HUDEP-2 (cell line): ENCODE results near the gene RNU6-9.

ENCODE experiments used
- DNase-seq, 76 experiments: peaks; one replicate each; lab custom pipeline; 2025; ENCODE audit not compliant: unreplicated experiment in 76 of 76; lab: John Stamatoyannopoulos, UW

Gene RNU6-9

DNA sequence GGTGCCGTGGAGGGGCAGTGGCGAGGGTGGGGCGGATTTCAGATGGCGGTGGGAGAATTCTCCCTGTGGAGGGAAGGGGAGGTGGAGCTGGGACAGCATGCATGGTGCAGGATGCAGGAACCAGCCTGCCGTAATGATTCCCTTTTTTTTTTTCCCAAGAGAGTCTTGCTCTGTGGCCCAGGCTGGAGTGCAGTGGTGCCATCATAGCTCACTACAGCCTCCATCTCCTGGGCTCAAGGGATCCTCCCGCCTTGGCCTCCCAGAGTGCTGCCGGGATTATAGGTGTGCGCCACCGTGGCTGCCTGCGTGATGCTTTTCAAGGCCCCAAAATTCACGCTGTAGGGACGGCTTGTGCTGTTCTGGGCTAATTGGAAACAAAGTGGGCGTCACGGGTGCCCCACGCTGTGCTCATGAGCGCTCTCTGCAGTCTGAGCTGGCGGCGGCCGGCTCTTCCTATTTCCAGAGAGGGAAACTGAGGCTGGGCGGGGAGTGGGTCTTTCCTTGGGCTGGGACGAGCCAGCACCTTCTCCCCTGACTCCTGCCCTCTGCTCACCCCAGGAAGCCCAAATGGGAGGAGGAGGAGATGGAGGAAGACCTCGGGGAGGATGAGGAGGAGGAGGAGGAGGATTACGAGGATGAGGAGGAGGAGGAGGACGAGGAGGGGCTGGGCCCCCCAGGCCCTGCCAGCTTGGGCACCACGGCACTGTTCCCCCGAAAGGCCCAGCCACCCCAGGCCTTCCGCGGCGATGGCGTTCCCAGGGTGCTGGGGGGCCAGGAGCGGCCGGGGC lies 38.8 kb downstream of the RNU6-9 start:
- no peak for DNase-seq

DNA sequence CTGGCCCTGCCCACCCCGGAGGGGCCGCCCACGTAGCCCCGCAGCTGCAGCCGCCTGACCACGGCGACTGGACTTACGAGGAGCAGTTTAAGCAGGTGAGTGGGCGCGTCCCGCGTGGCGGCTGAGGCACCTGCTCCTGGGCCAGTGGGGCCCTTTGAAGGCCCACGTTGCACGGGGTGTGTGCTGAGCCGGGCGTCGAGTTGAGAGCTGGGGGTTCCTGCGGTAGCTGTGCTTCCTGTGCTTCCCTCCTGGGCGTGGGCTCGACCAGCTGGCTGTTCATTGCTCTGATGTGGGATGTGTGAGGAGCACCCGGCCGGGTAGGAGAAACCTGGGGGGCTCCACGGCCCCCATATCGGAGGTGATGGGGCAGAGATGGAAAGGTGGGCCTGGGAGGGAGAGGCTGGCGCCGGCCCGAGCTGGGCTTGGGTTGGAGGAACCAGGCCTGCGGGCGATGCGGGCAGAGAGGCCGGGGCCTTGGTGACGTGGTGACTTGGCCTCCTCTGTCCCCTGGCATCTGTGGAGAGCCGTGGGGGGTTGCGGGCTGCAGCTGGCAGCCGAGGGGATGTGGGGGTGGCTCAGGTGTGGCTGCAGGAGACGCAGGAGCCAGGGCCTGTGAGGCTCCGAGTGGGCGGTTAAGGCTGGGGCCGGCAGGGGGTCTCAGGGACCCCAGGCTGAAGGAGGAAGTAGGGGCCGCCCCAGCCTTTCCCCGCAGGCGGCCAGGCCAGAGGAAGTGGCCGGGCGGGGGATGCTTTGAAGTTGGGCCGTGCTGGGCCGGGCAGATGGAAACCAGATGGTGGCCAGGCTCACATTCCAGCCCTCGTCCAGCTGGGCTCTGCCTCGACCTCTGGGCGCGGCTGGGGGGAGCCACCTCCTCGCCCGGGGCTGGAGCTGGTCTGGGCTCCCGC lies 39.6 kb downstream of the RNU6-9 start:
- no peak for DNase-seq

DNA sequence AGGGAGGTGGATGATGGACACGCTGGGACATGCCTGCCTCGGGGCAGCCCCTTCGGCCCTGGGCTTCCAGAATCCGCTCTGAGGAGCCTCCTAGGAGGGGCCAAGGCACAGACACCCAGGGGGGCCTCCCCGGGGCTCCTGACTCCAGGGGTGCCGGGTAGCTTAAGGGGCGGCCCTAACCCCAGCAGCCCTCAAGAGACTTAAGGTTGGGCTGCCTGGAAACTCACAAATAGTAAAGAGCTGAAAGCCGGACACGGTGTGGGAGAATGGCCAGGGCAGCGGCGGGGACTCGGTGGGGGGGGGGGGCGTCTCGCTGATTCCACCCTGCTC lies 40.2 kb downstream of the RNU6-9 start:
- no peak for DNase-seq

DNA sequence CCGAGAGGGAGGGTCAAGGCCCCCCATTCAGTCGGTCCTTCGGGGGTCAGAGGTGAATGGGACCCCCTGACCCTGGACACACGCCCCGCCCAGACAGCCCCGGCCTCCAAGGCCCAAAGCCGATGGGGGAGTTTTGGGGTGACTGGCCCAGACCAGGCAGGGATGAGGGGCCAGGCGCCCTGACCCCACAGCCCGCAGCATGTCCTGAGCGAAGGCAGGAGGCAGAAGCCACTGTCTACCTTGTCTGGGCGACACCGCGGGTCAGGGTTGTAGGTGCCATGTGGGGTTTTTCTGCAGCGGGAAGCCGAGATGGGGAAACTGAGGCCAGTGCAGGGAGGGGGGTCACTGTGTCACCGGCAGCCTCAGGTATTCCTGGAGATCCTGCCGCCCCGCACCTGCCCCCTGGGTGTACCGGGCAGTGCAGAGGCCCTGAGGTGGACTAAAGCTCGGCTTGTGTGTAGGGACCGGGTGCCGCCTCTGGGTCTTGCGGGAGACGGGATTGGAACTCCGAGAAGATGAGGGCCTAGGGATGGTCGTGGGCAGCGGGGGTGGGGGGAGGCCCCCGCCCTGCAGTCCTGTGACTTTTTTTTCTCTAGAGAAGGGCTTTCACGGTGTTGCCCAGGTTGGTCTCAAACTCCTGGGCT lies 41.0 kb downstream of the RNU6-9 start:
- DNase-seq = no peak

DNA sequence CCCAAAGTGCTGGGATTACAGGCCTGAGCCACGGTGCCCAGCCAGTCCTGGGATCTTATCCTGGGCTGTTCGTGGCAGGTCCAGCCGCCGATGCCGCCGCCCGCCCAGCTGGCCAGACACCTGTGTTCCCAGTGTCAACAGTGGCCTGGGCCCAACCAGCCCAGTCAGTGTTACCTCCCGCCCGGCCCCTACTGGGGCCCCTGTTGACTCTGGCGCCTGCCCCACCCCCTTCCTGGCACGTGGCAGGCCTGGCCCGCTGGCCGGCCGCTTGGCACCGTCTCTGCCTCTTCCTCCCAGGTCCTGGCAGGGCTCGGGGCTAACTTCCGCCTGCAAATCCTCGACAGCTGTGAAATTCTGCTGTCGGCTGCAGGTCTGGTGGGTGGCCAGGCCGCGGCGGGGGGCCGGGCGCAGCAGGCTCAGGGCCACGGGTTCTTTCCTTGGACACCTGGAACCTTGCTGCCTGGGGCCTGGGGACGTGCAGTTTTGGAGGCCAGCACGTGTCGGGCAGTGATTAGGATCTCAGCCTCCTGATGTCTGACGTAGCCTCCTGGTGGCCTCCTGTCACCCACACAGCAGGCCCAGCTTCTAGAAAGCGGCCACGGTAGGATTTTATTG lies 41.7 kb downstream of the RNU6-9 start:
- DNase-seq = peak in 59 of 76 experiments; percentile 24 to 73 (median 54)

DNA sequence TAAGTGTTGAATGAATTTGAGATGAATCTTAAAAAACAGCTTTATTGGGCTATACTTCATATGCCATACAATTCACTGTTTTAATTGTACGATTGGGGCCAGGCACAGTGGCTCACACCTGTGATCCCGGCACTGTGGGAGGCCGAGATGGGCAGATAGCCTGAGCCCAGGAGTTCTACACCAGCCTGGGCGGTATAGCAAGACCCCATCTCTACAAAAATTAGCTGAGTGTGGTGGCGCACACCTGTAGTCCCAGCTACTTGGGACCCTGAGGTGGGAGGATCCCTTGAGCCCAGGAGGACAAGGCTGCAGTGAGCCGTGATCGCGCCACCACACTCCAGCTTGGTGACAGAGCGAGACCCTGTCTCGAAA lies 42.9 kb downstream of the RNU6-9 start:
- no peak for DNase-seq

DNA sequence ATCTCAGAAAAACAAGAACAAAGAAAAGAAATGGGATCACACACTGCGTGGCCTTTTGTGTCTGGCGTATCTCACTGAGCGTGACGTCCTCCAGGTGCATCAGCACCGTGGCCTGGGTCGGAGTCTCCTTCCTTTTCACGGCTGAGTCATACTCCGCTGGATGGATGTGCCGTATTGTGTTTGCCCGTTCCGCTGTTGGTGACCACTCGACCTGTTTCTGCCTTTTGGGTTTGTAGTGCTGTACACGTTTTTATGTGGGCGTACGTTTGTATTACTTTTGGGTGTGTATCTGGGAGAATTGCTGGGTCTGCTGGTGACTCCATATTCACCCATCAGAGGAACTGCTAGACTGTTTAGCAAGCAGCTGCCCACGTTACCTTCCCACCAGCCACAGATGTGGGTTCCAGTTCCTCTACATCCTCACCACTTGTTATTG lies 44.0 kb downstream of the RNU6-9 start:
- no peak for DNase-seq

DNA sequence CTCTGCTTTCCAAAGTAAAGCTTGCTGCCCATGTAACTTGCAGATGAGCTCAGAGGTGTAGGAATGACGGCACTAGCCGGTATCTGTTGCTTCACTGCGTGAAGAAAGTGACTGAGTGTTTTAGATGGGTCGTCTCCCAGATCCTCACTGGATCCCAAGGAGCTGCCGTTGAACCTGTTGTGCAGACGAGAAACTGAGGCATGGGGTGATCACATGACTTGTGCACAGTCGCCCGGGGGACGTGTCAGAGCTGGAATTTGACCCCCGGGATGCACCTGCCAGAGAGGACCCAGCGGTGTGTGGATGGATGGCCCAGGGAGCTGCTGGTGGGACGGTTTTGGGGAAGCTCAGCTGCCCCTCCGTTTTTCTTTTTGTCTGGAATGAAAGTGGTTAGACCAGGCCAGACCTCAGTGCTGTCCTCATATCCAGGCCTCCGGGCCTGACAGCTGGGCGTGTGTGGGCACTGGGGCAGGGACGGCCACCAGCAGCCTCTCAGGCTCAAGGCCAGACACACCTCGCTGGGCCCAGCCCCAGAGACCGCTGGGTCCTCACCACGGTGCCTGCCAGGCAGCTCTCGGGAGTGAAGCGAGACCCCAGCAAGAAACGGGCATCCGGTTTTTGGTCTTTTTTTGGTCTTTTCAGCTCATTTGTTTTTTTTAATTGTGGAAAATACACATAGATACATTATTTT lies 45.1 kb downstream of the RNU6-9 start:
- DNase-seq = no peak

DNA sequence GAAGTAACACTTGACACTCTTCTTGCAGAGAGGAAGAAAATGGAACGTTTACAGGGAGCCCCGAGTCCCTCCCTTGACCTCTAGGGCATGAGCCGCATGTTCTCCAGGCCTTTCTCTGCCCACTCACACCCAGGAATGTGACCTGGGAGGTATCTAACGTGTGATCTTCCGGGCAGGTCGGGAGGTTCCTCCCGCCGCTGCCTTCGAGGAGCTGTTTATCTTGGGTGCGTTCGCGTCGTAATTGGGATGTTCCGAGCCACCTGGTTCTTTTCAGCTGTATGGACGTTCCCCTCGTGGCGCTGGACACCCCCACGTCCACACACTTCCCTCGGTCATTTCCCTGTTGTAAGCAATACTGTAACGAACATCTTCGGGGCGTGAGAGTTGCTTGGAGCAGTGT lies 46.2 kb downstream of the RNU6-9 start:
- DNase-seq = no peak

DNA sequence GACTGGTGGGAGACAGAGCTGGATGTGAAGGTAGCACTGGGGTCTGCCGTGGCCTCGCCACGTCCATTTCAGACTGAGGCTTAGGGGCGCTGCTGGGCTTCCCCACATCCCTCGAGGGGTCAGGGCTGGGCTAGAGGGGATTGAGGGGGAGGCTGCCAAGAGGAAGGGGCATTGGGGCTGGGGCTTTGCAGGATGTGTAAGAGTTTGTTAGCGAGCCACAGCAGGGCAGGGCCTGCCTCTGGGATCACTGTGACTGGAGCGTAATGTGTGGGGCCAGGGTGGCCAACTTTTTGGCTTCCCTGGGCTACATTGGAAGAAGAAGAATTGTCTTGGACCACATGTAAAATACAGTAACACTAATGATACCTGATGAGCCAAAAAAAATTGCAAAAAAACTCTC lies 46.6 kb downstream of the RNU6-9 start:
- DNase-seq = no peak

DNA sequence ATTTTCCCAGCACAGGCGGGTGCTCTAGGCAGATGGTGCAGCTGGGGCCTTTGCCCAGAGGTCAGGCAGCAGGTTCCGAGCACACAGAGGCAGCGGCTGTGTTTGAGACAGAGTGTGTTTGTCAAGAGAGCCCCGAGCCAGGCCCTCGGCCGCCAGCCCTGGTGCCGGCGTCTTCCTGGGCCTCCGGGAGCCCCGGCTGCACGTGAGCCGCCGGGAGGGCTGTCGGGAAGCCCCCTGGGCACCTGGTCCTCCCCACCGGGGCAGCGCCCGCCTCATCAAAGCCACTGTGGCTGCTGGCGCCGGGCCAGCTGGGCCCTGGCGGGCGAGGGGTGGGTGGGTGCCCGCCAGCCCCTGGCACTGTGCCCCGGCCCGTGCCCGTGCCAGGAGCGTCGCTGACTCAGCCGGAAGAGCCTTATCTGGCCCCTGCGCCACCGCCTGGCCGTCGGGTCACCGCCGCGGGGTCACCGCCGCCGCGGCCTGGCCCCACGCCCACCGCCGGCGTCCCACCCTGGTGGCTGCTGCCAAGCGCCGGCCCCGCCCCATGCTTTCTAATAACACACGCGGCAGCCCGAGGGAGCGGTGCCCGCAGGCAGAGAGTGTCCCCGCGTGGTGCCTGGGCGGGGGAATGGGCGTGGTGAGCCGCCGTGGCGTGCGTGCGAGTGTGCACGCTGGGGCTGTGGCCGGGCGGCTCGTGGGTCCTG lies 47.5 kb downstream of the RNU6-9 start:
- DNase-seq = peak in 74 of 76 experiments; percentile 57 to 98 (median 94)

DNA sequence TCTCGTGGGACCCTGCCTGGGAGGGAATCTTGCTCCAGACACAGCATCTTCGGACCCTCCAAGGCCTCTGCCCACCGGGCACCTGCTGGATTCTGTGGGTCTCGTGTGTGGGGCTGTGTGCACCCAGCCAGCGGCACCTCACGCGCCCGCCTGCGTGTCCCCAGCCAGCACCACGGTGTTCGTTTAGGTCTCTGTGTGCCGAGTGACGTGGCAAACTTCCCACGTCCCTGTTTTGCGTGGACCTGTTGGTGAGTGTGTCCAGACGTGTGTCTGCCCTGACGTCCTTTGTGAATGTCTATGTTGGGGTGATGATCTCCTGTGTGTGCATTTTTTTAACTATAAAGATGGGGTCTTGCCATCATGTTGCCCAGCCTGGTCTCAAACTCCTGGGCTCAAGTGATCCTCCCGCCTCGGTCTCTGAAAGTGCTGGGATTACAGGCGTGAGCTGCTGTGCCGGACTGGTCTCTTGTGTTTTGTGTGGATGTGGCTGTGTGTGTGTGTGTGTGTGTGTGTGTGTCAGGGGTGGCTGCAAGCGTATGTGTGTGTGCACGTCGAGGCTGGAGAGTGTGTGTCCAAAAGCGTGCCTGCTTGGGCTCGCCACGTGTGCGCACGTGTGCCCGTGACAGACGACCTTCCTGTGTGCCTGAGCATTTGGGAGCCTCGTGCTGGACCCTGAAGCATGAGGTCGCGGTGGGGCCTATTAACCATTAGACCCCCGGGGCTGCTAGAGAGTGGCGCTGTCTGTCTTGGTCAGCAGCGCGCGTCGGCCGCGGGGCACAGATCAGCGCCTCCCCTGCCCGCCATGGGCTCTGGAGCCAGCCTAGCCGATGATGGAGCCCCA lies 48.2 kb downstream of the RNU6-9 start:
- DNase-seq = peak in 1 of 76 experiments; percentile 46

DNA sequence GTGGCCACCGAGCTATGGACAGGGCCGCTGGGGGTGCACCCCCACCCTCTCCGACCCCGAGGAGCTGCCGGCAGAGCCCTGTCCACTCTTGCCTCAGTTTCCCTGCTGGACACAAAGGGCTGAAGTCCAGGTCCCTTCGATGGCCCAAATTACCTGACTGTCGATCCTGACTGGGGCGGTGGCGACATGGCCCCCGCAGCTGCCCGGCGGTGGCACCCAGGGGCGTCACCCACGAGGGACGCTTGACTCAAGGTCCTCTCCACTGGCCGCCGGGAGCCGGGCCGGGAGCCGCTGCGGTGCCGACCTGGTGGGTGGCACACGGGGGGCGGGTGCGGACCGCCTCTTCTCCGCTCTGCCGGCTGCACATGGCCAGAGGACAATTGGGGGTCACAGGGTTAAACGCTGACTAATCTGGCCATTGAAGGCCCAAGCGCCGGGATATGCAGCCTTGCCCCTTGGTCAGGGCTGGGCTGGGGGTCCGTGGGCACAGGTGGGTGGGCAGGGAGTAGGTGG lies 48.9 kb downstream of the RNU6-9 start:
- DNase-seq = no peak
